ENCODE data around the gene MSRB1. TPM values are rescaled to one million over a fixed set of nuclear protein-coding genes. Genes with fewer than 3 reads are reported as not detected.

MSRB1 gene
- total and polyA plus RNA-seq, 2 of the 13 experiments (the other 11 are each of a cell fraction or from before 2014, with no cell fraction given): 32.1 to 75.4 TPM

- TF ChIP-seq MAZ (IDR thresholded peaks at IDR 0.05; ENCODE audit: borderline replicate concordance, low read depth, low read length): peak; percentile 77; the same call in 1 of the 2 replicates
- peak; percentile 89 for TF ChIP-seq MAZ (CRISPR knock-in tag; IDR thresholded peaks at IDR 0.05; ENCODE audit: low read depth)
- TF ChIP-seq, protein P1, sequence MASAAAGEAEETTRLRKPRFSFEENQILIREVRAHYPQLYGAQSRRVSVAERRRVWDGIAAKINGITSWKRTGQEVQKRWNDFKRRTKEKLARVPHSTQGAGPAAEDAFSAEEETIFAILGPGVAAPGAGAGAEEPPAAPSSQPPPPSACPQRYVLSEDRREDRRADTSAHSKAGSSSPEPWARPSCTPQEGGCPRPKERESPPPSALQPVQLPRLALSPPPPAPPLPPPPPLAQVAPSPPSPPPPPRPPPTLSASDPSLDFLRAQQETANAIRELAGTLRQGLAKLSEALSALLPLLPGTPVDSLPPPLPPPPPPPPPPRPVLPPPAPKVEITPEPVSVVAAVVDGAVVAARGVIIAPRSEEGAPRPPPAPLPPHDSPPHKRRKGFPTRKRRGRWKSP (CRISPR knock-in tag; IDR thresholded peaks at IDR 0.05): no peak
- no peak for TF ChIP-seq ZNF674 (CRISPR knock-in tag; IDR thresholded peaks at IDR 0.05; ENCODE audit: low read depth)
- TF ChIP-seq ZNF7 (CRISPR knock-in tag; IDR thresholded peaks at IDR 0.05): no peak
- peak; percentile 75; the same call in 1 of the 2 replicates for TF ChIP-seq ZNF230 (CRISPR knock-in tag; IDR thresholded peaks at IDR 0.05)
- no peak; the same call in none of the 2 replicates for TF ChIP-seq PAXIP1 (CRISPR knock-in tag; conservative IDR thresholded peaks at IDR 0.05)
- TF ChIP-seq CCDC6 (CRISPR knock-in tag; IDR thresholded peaks at IDR 0.05): 0 out of 2 replicates have a peak, but pooled peaks have one; percentile 50
- TF ChIP-seq FOSL1 (CRISPR knock-in tag; IDR thresholded peaks at IDR 0.05; ENCODE audit: borderline replicate concordance): no peak
- peak; percentile 75 for TF ChIP-seq DRAP1 (CRISPR knock-in tag; IDR thresholded peaks at IDR 0.05)
- TF ChIP-seq, protein P2, sequence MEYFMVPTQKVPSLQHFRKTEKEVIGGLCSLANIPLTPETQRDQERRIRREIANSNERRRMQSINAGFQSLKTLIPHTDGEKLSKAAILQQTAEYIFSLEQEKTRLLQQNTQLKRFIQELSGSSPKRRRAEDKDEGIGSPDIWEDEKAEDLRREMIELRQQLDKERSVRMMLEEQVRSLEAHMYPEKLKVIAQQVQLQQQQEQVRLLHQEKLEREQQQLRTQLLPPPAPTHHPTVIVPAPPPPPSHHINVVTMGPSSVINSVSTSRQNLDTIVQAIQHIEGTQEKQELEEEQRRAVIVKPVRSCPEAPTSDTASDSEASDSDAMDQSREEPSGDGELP (IDR thresholded peaks at IDR 0.05; ENCODE audit: borderline replicate concordance, low read depth): peak; percentile 51; the same call in 1 of the 2 replicates
- TF ChIP-seq CBX2 (IDR thresholded peaks at IDR 0.05; ENCODE audit: low read depth, low read length): no peak
- no peak; the same call in 1 of the 2 replicates for TF ChIP-seq CBX2 (CRISPR knock-in tag; IDR thresholded peaks at IDR 0.05; ENCODE audit: low read depth)
- TF ChIP-seq NFATC3 (CRISPR knock-in tag; IDR thresholded peaks at IDR 0.05): peak; percentile 82; the same call in 1 of the 2 replicates
- no peak for TF ChIP-seq ARNT (IDR thresholded peaks at IDR 0.05)
- no peak for TF ChIP-seq HNRNPK (IDR thresholded peaks at IDR 0.05; ENCODE audit: low read depth, low read length, poor library complexity, severe bottlenecking)
- peak; percentile 86; the same call in 1 of the 2 replicates for TF ChIP-seq HINFP (CRISPR knock-in tag; IDR thresholded peaks at IDR 0.05; ENCODE audit: low read depth)
- no peak for TF ChIP-seq SNAPC2 (CRISPR knock-in tag; IDR thresholded peaks at IDR 0.05)
- TF ChIP-seq ZNF33A (CRISPR knock-in tag; IDR thresholded peaks at IDR 0.05; ENCODE audit: borderline replicate concordance): no peak
- TF ChIP-seq SP2 (CRISPR knock-in tag; IDR thresholded peaks at IDR 0.05): peak; percentile 87
- TF ChIP-seq BHLHE40 (IDR thresholded peaks at IDR 0.05; ENCODE audit: low read length): peak; percentile 43; the same call in 1 of the 2 replicates
- TF ChIP-seq ZNF678 (CRISPR knock-in tag; IDR thresholded peaks at IDR 0.05): no peak
- TF ChIP-seq HNRNPUL1 (IDR thresholded peaks at IDR 0.05; ENCODE audit: low read depth, low read length): no peak
These were observed 28.9 kb upstream of the MSRB1 start, which contains the start of gene TBL3 (continued) for GRCh38 chr16:1971796-1972489.

Measured in HepG2 (cell line).